K562 (cell line): ENCODE results near the gene ZKSCAN3. TPM values are rescaled to one million over a fixed set of nuclear protein-coding genes. Genes with fewer than 3 reads are reported as not detected.

Source experiments
- BMI1 ChIP-seq: fragments of 150-350 bp; IDR thresholded peaks from 2 replicates; pipeline ENCODE4 v1.6.1; 2014; ENCODE audit warnings: low read length
- CBX2 ChIP-seq: fragments of 200-600 bp; sonication (generic); IDR thresholded peaks from one replicate; pipeline ENCODE4 v1.6.1; 2012; ENCODE audit warnings: mild to moderate bottlenecking, low read length, inconsistent platforms; ENCODE audit not compliant: insufficient read depth, poor library complexity, severe bottlenecking
- CHD4 ChIP-seq: fragments of 200-600 bp; sonication (generic); IDR thresholded peaks from 3 replicates; pipeline ENCODE4 v1.6.1; 2012; ENCODE audit warnings: low read depth, mild to moderate bottlenecking, mixed read lengths, low read length, inconsistent platforms; ENCODE audit not compliant: insufficient read depth, insufficient replicate concordance, poor library complexity, severe bottlenecking
- FOXA3 ChIP-seq, 2 experiments: fragments of 450-650 bp in 1 of 2; sonication (generic) in 1 of 2; formaldehyde crosslinking; IDR thresholded peaks in 1 of 2; conservative IDR thresholded peaks in 1 of 2; 2 replicates each; pipeline versions ENCODE4 v1.4.0 to v1.8.0; 2020 to 2022; ENCODE audit warnings: mild to moderate bottlenecking in 2 of 2, missing genetic modification reagents in 1 of 2
- FOXO4 ChIP-seq: fragments of 450-650 bp; formaldehyde crosslinking; IDR thresholded peaks from 2 replicates; pipeline ENCODE4 v1.4.0; 2020; ENCODE audit warnings: mild to moderate bottlenecking, moderate library complexity
- LCOR ChIP-seq: sonication (generic); formaldehyde crosslinking; IDR thresholded peaks from 2 replicates; pipeline ENCODE4 v1.8.0; 2022; ENCODE audit warnings: mild to moderate bottlenecking, missing genetic modification reagents
- MEF2D ChIP-seq: conservative IDR thresholded peaks from 2 replicates; pipeline ENCODE4 v1.6.1; 2016; ENCODE audit warnings: low read depth, missing genetic modification characterization, missing compliant biosample characterization
- RBM39 ChIP-seq: fragments of 200-400 bp; formaldehyde crosslinking; optimal IDR thresholded peaks from 2 replicates; pipeline ENCODE3; 2018; ENCODE audit warnings: low read depth, low read length
- SNRNP70 ChIP-seq: fragments of 200-400 bp; formaldehyde crosslinking; optimal IDR thresholded peaks from 2 replicates; pipeline ENCODE3; 2017; ENCODE audit warnings: low read depth, low read length
- TEAD1 ChIP-seq, 2 experiments: fragments of 450-650 bp in 1 of 2; sonication (generic) in 1 of 2; formaldehyde crosslinking; IDR thresholded peaks; 2 replicates each; pipeline versions ENCODE4 v1.4.0 to v1.8.0; 2020 to 2022; ENCODE audit warnings: mild to moderate bottlenecking in 2 of 2, missing genetic modification reagents in 1 of 2
- ZBTB5 ChIP-seq: fragments of 450-650 bp; IDR thresholded peaks from 2 replicates; pipeline ENCODE4 v1.6.1; 2017; ENCODE audit warnings: antibody characterized with exemption
- ZNF174 ChIP-seq: fragments of 250-450 bp; sonication (Bioruptor Pico); IDR thresholded peaks from 2 replicates; pipeline ENCODE4 v1.4.0; 2020; ENCODE audit warnings: mild to moderate bottlenecking
- ZNF79 ChIP-seq: fragments of 250-450 bp; sonication (Bioruptor Pico); IDR thresholded peaks from 2 replicates; pipeline ENCODE4 v1.4.0; 2020; ENCODE audit warnings: low read depth, mild to moderate bottlenecking, moderate library complexity
- ZZZ3 ChIP-seq: fragments of 450-650 bp; IDR thresholded peaks from 2 replicates; pipeline ENCODE4 v1.6.1; 2016; ENCODE audit warnings: antibody characterized with exemption, mild to moderate bottlenecking, moderate library complexity
- polyA plus RNA-seq, 8 experiments: library from polyadenylated mRNA; depleted of rRNA in 4 of 8; stranded (reverse) in 5 of 8; unstranded in 3 of 8; fragments of >200 nt; fragmentation: Nextera tagmentation in 2 of 8; fragmentation: Illumina TruSeq in 1 of 8; extraction: Ambion mirVana in 2 of 8; extraction: Trizol in 1 of 8; gene quantifications; 2 replicates each; pipeline versions ENCODE4 v1.2.1 to v1.2.3, GENCODE V29; 2011 to 2014; ENCODE audit warnings: inconsistent platforms in 1 of 8, missing spikeins in 1 of 8
- total RNA-seq, 7 experiments: library from RNA; depleted of rRNA in 6 of 7; stranded (reverse); fragments of >200 nt in 6 of 7; fragmentation: Illumina TruSeq in 2 of 7; extraction: Trizol in 2 of 7; gene quantifications; 2 replicates each; pipeline versions ENCODE4 v1.2.1 to v1.2.3, GENCODE V29; 2011 to 2021; ENCODE audit warnings: low replicate concordance in 1 of 7
- TF ChIP-seq, protein P1 (sequence below), 2 experiments: fragments of 450-650 bp in 1 of 2; IDR thresholded peaks; 2 replicates each; pipeline ENCODE4 v1.6.1; 2011 to 2017; ENCODE audit warnings: low read depth in 2 of 2, antibody characterized with exemption in 1 of 2, borderline replicate concordance in 1 of 2, low read length in 1 of 2, mild to moderate bottlenecking in 1 of 2, mixed read lengths in 1 of 2; ENCODE audit not compliant: control insufficient read depth in 1 of 2
- TF ChIP-seq, protein P2 (sequence below): sonication (generic); formaldehyde crosslinking; IDR thresholded peaks from 2 replicates; pipeline ENCODE4 v1.8.1; 2022; ENCODE audit warnings: missing genetic modification reagents
- TF ChIP-seq, protein P3 (sequence below): fragments of 450-650 bp; IDR thresholded peaks from 2 replicates; pipeline ENCODE4 v1.6.1; 2016; ENCODE audit warnings: missing biosample characterization, missing genetic modification characterization

ZKSCAN3 gene
- total and polyA plus RNA-seq, 9 of the 15 experiments (the other 6 are each of a cell fraction or from before 2014, with no cell fraction given): 3.0 to 12.4 (median 10.2) TPM

GRCh38 chr6:28399350-28400121, 49.8 kb downstream of the ZKSCAN3 start, which contains the start of gene ZSCAN12 (continued):
- TF ChIP-seq MEF2D (tag) (peak; percentile 52; the same call in 1 of the 2 replicates), ZBTB5 (no peak), FOXA3 (CRISPR knock-in tag; conservative IDR thresholded peaks at IDR 0.05 in 1 of 2, IDR thresholded peaks at IDR 0.05 in 1 of 2) (peak in 1 of 2 experiments; percentile 64; a peak in 2 of 4 replicates), ZNF174 (CRISPR knock-in tag) (no peak), ZNF79 (CRISPR knock-in tag) (no peak), BMI1 (no peak), CBX2 (no peak), RBM39 (peak; percentile 59), CHD4 (peak; percentile 92), SNRNP70 (no peak), ZZZ3 (peak; percentile 94), TEAD1 (CRISPR knock-in tag; IDR thresholded peaks at IDR 0.05) (peak; percentile 30 to 75; a peak in 2 of 4 replicates), FOXO4 (0 out of 2 replicates have a peak, but pooled peaks have one; percentile 49), LCOR (CRISPR knock-in tag) (peak; percentile 99)
- TF ChIP-seq, protein P1, sequence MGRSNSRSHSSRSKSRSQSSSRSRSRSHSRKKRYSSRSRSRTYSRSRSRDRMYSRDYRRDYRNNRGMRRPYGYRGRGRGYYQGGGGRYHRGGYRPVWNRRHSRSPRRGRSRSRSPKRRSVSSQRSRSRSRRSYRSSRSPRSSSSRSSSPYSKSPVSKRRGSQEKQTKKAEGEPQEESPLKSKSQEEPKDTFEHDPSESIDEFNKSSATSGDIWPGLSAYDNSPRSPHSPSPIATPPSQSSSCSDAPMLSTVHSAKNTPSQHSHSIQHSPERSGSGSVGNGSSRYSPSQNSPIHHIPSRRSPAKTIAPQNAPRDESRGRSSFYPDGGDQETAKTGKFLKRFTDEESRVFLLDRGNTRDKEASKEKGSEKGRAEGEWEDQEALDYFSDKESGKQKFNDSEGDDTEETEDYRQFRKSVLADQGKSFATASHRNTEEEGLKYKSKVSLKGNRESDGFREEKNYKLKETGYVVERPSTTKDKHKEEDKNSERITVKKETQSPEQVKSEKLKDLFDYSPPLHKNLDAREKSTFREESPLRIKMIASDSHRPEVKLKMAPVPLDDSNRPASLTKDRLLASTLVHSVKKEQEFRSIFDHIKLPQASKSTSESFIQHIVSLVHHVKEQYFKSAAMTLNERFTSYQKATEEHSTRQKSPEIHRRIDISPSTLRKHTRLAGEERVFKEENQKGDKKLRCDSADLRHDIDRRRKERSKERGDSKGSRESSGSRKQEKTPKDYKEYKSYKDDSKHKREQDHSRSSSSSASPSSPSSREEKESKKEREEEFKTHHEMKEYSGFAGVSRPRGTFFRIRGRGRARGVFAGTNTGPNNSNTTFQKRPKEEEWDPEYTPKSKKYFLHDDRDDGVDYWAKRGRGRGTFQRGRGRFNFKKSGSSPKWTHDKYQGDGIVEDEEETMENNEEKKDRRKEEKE (IDR thresholded peaks at IDR 0.05; ENCODE audit: borderline replicate concordance in 1 of 2, control insufficient read depth in 1 of 2, low read depth in 2 of 2, low read length in 1 of 2): peak in 1 of 2 experiments; percentile 99; a peak in 2 of 4 replicates
- TF ChIP-seq, protein P2, sequence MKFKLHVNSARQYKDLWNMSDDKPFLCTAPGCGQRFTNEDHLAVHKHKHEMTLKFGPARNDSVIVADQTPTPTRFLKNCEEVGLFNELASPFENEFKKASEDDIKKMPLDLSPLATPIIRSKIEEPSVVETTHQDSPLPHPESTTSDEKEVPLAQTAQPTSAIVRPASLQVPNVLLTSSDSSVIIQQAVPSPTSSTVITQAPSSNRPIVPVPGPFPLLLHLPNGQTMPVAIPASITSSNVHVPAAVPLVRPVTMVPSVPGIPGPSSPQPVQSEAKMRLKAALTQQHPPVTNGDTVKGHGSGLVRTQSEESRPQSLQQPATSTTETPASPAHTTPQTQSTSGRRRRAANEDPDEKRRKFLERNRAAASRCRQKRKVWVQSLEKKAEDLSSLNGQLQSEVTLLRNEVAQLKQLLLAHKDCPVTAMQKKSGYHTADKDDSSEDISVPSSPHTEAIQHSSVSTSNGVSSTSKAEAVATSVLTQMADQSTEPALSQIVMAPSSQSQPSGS (CRISPR knock-in tag): no peak
- TF ChIP-seq, protein P3, sequence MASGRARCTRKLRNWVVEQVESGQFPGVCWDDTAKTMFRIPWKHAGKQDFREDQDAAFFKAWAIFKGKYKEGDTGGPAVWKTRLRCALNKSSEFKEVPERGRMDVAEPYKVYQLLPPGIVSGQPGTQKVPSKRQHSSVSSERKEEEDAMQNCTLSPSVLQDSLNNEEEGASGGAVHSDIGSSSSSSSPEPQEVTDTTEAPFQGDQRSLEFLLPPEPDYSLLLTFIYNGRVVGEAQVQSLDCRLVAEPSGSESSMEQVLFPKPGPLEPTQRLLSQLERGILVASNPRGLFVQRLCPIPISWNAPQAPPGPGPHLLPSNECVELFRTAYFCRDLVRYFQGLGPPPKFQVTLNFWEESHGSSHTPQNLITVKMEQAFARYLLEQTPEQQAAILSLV: no peak
